Measurements from ENCODE around the gene CCRL2.

The CCRL2 gene, protein sequence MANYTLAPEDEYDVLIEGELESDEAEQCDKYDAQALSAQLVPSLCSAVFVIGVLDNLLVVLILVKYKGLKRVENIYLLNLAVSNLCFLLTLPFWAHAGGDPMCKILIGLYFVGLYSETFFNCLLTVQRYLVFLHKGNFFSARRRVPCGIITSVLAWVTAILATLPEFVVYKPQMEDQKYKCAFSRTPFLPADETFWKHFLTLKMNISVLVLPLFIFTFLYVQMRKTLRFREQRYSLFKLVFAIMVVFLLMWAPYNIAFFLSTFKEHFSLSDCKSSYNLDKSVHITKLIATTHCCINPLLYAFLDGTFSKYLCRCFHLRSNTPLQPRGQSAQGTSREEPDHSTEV

DNA sequence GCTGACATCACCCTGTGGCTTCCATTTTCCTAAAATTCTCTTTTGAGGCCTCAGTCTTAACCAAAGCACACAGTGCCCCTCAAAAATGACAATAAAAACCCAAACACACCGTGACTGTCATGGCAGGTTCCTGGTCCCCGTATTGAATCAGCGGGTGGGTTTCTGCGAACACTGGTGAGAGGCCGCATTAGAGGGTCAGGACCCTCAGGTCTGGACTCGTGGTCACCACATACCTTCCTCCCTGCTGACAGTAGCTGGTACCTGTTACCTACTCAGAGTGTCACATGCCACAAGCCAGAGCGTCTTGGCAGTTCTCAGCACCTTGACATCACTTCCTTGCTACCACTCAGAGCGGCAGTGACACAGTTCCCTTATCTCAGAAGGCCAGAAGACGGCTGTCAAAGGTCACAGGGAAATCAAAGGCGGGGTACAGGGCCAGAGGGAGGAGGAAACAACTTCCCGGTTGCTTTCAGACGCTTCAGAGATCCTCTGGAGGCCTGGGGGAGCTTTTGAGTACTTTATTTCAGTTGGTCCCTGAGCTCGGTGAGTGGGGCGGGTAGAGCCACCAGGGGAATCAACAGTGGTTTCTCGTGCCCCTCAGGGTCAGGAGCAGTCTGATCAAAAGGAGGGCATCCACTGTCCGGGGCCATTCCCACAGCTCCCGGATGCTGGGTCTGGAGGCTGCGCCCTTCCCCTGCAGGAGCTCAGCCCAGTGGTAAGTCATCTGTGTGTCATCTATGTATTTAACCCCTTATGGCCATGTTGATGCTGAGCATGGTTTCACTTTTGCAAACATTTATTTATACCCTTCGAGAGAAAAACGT, at the start of gene CCRL2, which contains the start of gene CCR5AS:
Gene CCRL2 (plus strand): TSS at position 472 of the 824 bp plus-strand sequence. CDS start 821 bp downstream, outside the sequence.
Gene CCR5AS (minus strand): TSS at position 279 of the 824 bp plus-strand sequence.
- Histone ChIP-seq H3K4me1 (ENCODE audit: control insufficient read depth in 1 of 2, insufficient read depth in 1 of 2, low read depth in 1 of 2, low read length in 1 of 2) (peaks cover 33 to 34% of the 10 kb centered on the region in 2 experiments), H3K9me3 (no peaks in the 10 kb centered on the region), H3K27me3 (no peaks in the 10 kb centered on the region), H3K27ac (peak within 1 kb of the TSS; percentile 83), H3K36me3 (no peaks in the 10 kb centered on the region), H3K4me3 (ENCODE audit: low read depth in 1 of 2, low read length in 1 of 2) (peak within 1 kb of the TSS; percentile 18 to 45)
- TF ChIP-seq CTCF (IDR thresholded peaks at IDR 0.05) = no peak

DNA sequence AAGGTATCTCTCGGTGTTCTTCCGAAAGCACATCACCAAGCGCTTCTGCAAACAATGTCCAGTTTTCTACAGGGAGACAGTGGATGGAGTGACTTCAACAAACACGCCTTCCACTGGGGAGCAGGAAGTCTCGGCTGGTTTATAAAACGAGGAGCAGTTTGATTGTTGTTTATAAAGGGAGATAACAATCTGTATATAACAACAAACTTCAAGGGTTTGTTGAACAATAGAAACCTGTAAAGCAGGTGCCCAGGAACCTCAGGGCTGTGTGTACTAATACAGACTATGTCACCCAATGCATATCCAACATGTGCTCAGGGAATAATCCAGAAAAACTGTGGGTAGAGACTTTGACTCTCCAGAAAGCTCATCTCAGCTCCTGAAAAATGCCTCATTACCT, 48.6 kb upstream of the CCRL2 start:
- H3K36me3 ChIP-seq = no peaks in the 10 kb centered on the region
- no peaks in the 10 kb centered on the region for H3K27me3 ChIP-seq
- H3K9me3 ChIP-seq = no peaks in the 10 kb centered on the region
- H3K4me3 ChIP-seq (ENCODE audit: low read depth in 1 of 2, low read length in 1 of 2) = no peak overlapping the region
- TF ChIP-seq CTCF (IDR thresholded peaks at IDR 0.05) = no peak
- peaks cover 20 to 23% of the 10 kb centered on the region in 2 experiments for H3K4me1 ChIP-seq (ENCODE audit: control insufficient read depth in 1 of 2, insufficient read depth in 1 of 2, low read depth in 1 of 2, low read length in 1 of 2)
- H3K27ac ChIP-seq = no peak overlapping the region

DNA sequence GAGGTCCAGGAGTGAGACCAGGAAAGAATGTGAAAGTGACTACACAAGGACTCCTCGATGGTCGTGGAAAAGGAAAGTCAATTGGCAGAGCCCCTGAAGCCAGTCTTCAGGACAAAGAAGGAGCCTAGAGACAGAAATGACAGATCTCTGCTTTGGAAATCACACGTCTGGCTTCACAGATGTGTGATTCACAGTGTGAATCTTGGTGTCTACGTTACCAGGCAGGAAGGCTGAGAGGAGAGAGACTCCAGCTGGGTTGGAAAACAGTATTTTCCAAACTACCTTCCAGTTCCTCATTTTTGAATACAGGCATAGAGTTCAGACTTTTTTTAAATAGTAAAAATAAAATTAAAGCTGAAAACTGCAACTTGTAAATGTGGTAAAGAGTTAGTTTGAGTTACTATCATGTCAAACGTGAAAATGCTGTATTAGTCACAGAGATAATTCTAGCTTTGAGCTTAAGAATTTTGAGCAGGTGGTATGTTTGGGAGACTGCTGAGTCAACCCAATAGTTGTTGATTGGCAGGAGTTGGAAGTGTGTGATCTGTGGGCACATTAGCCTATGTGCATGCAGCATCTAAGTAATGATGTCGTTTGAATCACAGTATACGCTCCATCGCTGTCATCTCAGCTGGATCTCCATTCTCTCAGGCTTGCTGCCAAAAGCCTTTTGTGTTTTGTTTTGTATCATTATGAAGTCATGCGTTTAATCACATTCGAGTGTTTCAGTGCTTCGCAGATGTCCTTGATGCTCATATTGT, 47.1 kb upstream of the CCRL2 start:
- no peak overlapping the region for H3K4me3 ChIP-seq (ENCODE audit: low read depth in 1 of 2, low read length in 1 of 2)
- H3K9me3 ChIP-seq = no peaks in the 10 kb centered on the region
- TF ChIP-seq CTCF (IDR thresholded peaks at IDR 0.05) = no peak
- H3K27ac ChIP-seq = no peak overlapping the region
- H3K4me1 ChIP-seq (ENCODE audit: control insufficient read depth in 1 of 2, insufficient read depth in 1 of 2, low read depth in 1 of 2, low read length in 1 of 2) = peaks cover 20 to 25% of the 10 kb centered on the region in 2 experiments
- H3K36me3 ChIP-seq = no peaks in the 10 kb centered on the region
- no peaks in the 10 kb centered on the region for H3K27me3 ChIP-seq

DNA sequence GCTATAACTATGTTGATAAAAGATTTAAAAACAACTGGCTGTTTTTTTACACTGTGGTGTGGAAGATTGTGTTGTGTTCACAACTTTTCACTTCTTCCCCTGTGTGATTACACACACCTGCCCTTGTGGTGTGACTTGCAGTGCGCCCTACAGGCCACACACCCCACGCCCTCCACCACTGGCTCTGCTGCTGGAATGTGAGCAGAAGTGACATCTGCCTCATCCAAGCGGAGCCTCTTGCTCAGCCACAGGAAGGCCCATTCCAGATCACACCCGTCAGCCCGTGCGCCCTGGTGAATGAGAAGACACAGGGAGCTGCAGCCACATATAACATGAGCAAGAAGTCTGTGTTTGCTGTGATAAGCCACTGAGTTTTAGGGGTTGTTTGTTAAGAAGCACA, 46.2 kb upstream of the CCRL2 start:
- Histone ChIP-seq H3K27ac (no peak overlapping the region), H3K36me3 (no peaks in the 10 kb centered on the region), H3K4me1 (ENCODE audit: control insufficient read depth in 1 of 2, insufficient read depth in 1 of 2, low read depth in 1 of 2, low read length in 1 of 2) (peaks cover 20 to 31% of the 10 kb centered on the region in 2 experiments), H3K9me3 (no peaks in the 10 kb centered on the region), H3K4me3 (ENCODE audit: low read depth in 1 of 2, low read length in 1 of 2) (no peak overlapping the region), H3K27me3 (no peaks in the 10 kb centered on the region)
- TF ChIP-seq CTCF (IDR thresholded peaks at IDR 0.05) = no peak
